ENCODE measurements around the gene HOXB6. TPM values are rescaled to one million over a fixed set of nuclear protein-coding genes. Genes with fewer than 3 reads are reported as not detected.

HOXB6 gene
- total RNA-seq, 5 donors from 2014 or later (not counting 1 experiment from before 2014, with no cell fraction given), result 0.16 to 0.33 TPM; not detected in 3

DNA sequence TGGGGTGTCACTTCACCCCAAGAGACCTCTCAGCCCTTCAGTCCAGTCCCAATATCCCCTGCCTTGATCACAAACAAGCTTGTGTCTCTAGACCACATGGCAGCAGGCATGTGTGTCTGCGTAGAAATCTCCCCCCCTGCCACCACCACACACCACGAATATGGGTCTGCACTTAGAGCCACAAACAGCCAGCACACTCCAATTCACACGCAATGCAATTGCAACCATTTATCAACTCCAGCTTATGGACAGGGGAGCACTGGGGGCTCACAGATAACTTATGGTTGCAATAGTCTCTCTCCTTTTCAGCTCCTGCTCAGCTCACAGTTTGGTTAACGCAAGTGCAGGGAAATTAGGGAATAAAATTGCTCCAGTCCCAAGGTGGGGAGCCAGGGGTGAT lies 18.8 kb upstream of the HOXB6 start:
- ChIA-PET CTCF (interaction anchor here in 1 of 2 donors (0.5 to 1.0 kb wide), 4 partner anchors 9 to 492 kb away, joined by 3 to 6 read pairs (median 4); no protein-coding TSS in a partner anchor), POLR2A (interaction anchor here in 1 of 2 donors (0.6 kb wide), 1 partner anchor 912 kb away, joined by 3 read pairs; no protein-coding TSS in a partner anchor)
- Histone ChIP-seq H3K4me3 (ENCODE audit: control insufficient read depth in 1 of 2, extremely low read depth in 1 of 2, low read length in 1 of 2) (no peak overlapping the region), H3K4me1 (ENCODE audit: control insufficient read depth in 1 of 2, extremely low read depth in 1 of 2, insufficient read depth in 2 of 2, low read length in 2 of 2) (peaks cover 8 to 39% of the 10 kb centered on the region in 2 experiments), H3K27ac (ENCODE audit: low read length) (no peak overlapping the region), H3K9me3 (no peaks in the 10 kb centered on the region), H3K36me3 (ENCODE audit: control insufficient read depth in 2 of 2, extremely low read depth in 1 of 2, insufficient read depth in 1 of 2, low read length in 1 of 2) (no peaks in the 10 kb centered on the region), H3K27me3 (replicated peaks in 1 of 2; ENCODE audit: control insufficient read depth in 2 of 2, extremely low read depth in 1 of 2, insufficient read depth in 2 of 2, low read length in 1 of 2) (peaks cover 20 to 95% of the 10 kb centered on the region in 2 experiments)
- no peaks in the 10 kb centered on the region for H3K36me3 Mint-ChIP-seq
- ATAC-seq (replicated peaks in 1 of 4) (no peak), DNase-seq (no peak)
- no peak overlapping the region for H3K4me3 Mint-ChIP-seq
- peaks cover 15 to 28% (median 21%) of the 10 kb centered on the region in 3 donors for H3K4me1 Mint-ChIP-seq
- peaks cover 68 to 89% of the 10 kb centered on the region in 2 donors for H3K27me3 Mint-ChIP-seq
- 62% methylated on average over 2 of the region's 4 CpGs for WGBS (ENCODE audit: insufficient coverage)
- no peak overlapping the region for H3K27ac Mint-ChIP-seq
- no peaks in the 10 kb centered on the region for H3K9me3 Mint-ChIP-seq

DNA sequence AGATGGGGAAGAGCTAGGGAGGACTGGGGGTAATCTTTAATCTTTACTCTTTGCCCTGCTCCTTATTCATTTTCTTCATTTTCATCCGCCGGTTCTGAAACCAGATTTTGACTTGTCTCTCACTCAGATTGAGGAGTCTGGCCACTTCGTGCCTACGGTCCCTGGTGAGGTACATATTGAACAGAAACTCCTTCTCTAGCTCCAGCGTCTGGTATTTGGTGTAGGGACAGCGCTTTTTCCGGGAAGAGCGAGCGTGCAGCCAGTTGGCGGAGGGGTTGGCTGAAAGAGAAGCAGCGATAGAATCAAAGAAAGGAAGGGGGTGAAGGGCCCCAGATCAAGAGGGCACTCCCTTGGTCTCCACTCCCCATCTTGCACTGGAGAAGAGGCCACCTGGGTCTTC lies 18.1 kb upstream of the HOXB6 start:
- POLR2A ChIA-PET, result interaction anchor here in 1 of 2 donors (0.5 to 0.7 kb wide), 3 partner anchors 22 to 904 kb away, joined by 3 to 4 read pairs (median 4); no protein-coding TSS in a partner anchor
- no peaks in the 10 kb centered on the region for H3K36me3 ChIP-seq (ENCODE audit: control insufficient read depth in 2 of 2, extremely low read depth in 1 of 2, insufficient read depth in 1 of 2, low read length in 1 of 2)
- no peaks in the 10 kb centered on the region for H3K9me3 ChIP-seq
- no peak overlapping the region for H3K27ac ChIP-seq (ENCODE audit: low read length)
- Mint-ChIP-seq H3K36me3 (no peaks in the 10 kb centered on the region), H3K9me3 (no peaks in the 10 kb centered on the region), H3K4me1 (peaks cover 21 to 33% (median 27%) of the 10 kb centered on the region in 3 donors), H3K27ac (no peak overlapping the region), H3K4me3 (no peak overlapping the region), H3K27me3 (peaks cover 67 to 88% of the 10 kb centered on the region in 2 donors)
- peaks cover 19 to 95% of the 10 kb centered on the region in 2 experiments for H3K27me3 ChIP-seq (replicated peaks in 1 of 2; ENCODE audit: control insufficient read depth in 2 of 2, extremely low read depth in 1 of 2, insufficient read depth in 2 of 2, low read length in 1 of 2)
- CTCF ChIA-PET, result interaction anchor here in 1 of 2 donors (0.6 kb wide), 1 partner anchor 10 kb away, joined by 3 read pairs; no protein-coding TSS in a partner anchor
- no peak overlapping the region for H3K4me3 ChIP-seq (ENCODE audit: control insufficient read depth in 1 of 2, extremely low read depth in 1 of 2, low read length in 1 of 2)
- DNase-seq (no peak), ATAC-seq (replicated peaks in 1 of 4) (no peak)
- 78% methylated on average over 3 of the region's 11 CpGs for WGBS (ENCODE audit: insufficient coverage)
- H3K4me1 ChIP-seq (ENCODE audit: control insufficient read depth in 1 of 2, extremely low read depth in 1 of 2, insufficient read depth in 2 of 2, low read length in 2 of 2), result peaks cover 8 to 47% of the 10 kb centered on the region in 2 experiments

DNA sequence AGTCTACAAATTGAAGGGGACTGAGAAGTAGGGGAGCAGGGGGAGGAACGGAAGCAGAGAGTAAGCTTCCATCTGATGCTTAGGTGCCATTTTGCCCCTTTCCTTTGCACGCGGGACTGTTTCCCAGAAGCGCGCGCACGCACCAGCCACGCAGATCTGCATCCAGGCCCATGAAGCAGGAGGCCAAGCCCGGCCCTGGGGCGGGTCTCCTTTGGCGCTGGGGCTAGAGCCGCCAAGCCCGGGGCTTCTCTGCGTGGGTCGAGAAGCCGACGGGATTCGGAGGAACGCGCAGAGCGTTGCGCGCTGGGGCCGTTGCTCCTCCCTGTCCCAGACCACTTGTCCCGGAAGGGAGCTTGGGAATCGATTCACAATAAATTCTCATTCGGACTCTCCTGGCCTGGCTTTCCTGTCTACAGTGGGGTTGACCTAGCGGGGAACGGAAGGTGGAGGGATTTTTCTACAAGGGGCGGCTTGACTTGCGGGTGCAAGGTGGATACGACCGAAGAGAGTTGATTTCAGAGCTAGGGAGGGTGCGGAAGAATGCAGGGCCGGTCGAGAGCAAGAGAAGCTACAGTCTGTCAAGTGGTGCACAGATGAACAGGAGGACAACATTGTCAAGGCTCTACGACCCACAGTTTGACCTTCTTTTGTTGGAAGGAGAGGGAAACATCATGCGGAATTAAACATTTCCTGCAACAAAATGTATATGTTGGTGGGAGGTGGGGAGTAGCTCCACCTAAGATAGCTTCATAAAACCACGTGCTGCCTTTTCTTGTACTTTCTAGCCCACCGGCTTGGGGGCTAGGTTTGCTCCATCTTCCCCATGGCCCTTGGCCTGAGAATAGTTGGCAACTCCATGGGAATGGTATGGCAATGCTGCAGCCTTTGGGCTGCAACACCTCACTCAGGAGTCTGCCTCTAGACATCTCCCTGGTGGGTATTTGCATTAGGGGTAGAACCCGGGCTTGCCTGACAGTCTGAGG lies 16.9 kb upstream of the HOXB6 start:
- no peak overlapping the region for H3K4me3 Mint-ChIP-seq
- H3K4me1 Mint-ChIP-seq, result peaks cover 24 to 36% (median 32%) of the 10 kb centered on the region in 3 donors
- H3K27me3 Mint-ChIP-seq, result peaks cover 73 to 88% of the 10 kb centered on the region in 2 donors
- ATAC-seq (replicated peaks in 1 of 4) (no peak), DNase-seq (no peak)
- no peaks in the 10 kb centered on the region for H3K9me3 ChIP-seq
- H3K27ac ChIP-seq (ENCODE audit: low read length), result no peak overlapping the region
- no peaks in the 10 kb centered on the region for H3K36me3 Mint-ChIP-seq
- ChIA-PET POLR2A (no interaction called here), CTCF (interaction anchor here (0.6 to 1.1 kb wide), 3 partner anchors 211 to 726 kb away, joined by 3 to 4 read pairs (median 3); partner anchors contain the start of gene SP2 (in 1 of the 2))
- no peak overlapping the region for H3K4me3 ChIP-seq (ENCODE audit: control insufficient read depth in 1 of 2, extremely low read depth in 1 of 2, low read length in 1 of 2)
- no peaks in the 10 kb centered on the region for H3K36me3 ChIP-seq (ENCODE audit: control insufficient read depth in 2 of 2, extremely low read depth in 1 of 2, insufficient read depth in 1 of 2, low read length in 1 of 2)
- peaks cover 13 to 95% of the 10 kb centered on the region in 2 experiments for H3K27me3 ChIP-seq (replicated peaks in 1 of 2; ENCODE audit: control insufficient read depth in 2 of 2, extremely low read depth in 1 of 2, insufficient read depth in 2 of 2, low read length in 1 of 2)
- WGBS (ENCODE audit: insufficient coverage), result 82% methylated on average over 35 of the region's 41 CpGs
- peak overlapping the region in 1 of 2 donors; percentile 1 for H3K27ac Mint-ChIP-seq
- H3K9me3 Mint-ChIP-seq, result no peaks in the 10 kb centered on the region
- H3K4me1 ChIP-seq (ENCODE audit: control insufficient read depth in 1 of 2, extremely low read depth in 1 of 2, insufficient read depth in 2 of 2, low read length in 2 of 2), result peaks cover 6 to 44% of the 10 kb centered on the region in 2 experiments

DNA sequence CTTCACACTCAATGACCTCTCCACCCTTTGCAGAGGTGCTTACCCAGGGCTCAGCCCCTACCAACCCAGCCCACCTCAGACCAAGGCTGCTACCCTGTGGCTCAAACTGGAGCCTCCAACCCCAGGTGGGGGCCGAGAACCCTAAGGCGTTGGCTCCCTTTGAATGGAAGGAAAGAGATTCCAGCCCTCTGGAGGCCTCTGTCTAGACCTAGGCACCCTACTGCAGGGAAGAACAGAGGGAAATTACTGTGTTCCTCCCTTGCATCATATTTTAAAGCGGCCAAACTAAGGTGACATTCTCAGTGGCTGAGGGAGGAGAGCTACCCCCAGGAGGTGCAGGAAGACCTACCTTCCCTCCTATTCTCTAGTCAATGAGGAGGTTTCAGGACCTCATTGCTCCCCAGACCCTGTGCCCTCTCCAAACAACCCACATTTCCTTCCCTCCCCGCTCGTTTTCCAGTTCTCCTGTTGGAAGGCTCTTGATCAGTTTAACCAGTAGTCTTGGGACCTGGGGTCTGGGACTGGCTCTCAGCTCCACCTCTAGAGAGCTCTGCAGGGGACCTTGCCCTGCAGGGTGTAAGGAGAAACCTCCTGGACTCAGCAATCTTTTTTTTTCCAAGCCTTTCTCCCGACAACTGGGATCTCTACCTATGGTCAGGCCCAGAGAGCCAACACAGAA lies 15.8 kb upstream of the HOXB6 start:
- Histone ChIP-seq H3K36me3 (ENCODE audit: control insufficient read depth in 2 of 2, extremely low read depth in 1 of 2, insufficient read depth in 1 of 2, low read length in 1 of 2) (no peaks in the 10 kb centered on the region), H3K27me3 (replicated peaks in 1 of 2; ENCODE audit: control insufficient read depth in 2 of 2, extremely low read depth in 1 of 2, insufficient read depth in 2 of 2, low read length in 1 of 2) (peaks cover 15 to 95% of the 10 kb centered on the region in 2 experiments), H3K9me3 (no peaks in the 10 kb centered on the region), H3K4me1 (ENCODE audit: control insufficient read depth in 1 of 2, extremely low read depth in 1 of 2, insufficient read depth in 2 of 2, low read length in 2 of 2) (peaks cover 2 to 38% of the 10 kb centered on the region in 2 experiments), H3K4me3 (ENCODE audit: control insufficient read depth in 1 of 2, extremely low read depth in 1 of 2, low read length in 1 of 2) (no peak overlapping the region), H3K27ac (ENCODE audit: low read length) (no peak overlapping the region)
- H3K9me3 Mint-ChIP-seq, result no peaks in the 10 kb centered on the region
- ChIA-PET CTCF (interaction anchor here in 1 of 2 donors (0.6 kb wide), 1 partner anchor 381 kb away, joined by 5 read pairs; no protein-coding TSS in a partner anchor), POLR2A (no interaction called here)
- WGBS (ENCODE audit: insufficient coverage), result no CpG with 5 or more reads among the region's 6 CpGs
- DNase-seq (no peak), ATAC-seq (replicated peaks in 1 of 4) (no peak)
- no peak overlapping the region for H3K27ac Mint-ChIP-seq
- no peaks in the 10 kb centered on the region for H3K36me3 Mint-ChIP-seq
- H3K4me3 Mint-ChIP-seq, result no peak overlapping the region
- H3K4me1 Mint-ChIP-seq, result peaks cover 20 to 31% (median 21%) of the 10 kb centered on the region in 3 donors
- peaks cover 73 to 91% of the 10 kb centered on the region in 2 donors for H3K27me3 Mint-ChIP-seq

DNA sequence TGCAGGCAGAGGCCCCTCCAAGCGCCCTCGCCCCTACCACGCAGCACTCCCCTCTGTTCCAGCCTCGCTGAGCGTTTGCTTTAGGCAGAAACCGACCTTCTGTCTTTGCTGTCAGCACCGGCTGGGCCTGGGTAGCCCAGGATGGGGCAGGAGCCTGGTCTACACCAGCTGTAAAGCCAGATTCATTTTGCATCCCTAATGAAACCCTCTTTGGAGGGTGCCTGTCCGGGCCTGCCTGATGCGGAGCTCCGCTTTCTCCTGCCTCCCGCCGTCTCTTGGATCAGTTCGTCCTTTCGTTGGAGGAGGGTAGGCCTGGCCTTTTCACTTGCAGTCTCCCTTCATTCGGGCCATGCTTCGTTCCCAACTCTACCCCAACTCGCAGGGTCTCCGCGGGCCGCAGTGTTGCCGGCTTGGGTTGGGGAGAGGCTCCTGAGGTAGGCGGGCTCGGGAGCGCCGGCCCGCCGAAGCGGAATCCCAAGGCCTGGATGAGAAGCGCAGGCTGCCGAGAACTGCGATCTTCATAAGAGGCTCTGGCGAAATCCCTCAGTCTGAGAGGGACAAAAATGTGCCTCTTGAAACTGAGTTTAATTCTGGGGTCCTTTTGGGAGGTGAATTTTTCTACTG lies 15.2 kb upstream of the HOXB6 start:
- peak overlapping the region in 1 of 3 donors; percentile 33 for H3K4me3 Mint-ChIP-seq
- ChIA-PET CTCF (interaction anchor here in 1 of 2 donors (0.7 kb wide), 2 partner anchors 28 to 166 kb away, joined by 3 to 4 read pairs; no protein-coding TSS in a partner anchor), POLR2A (no interaction called here)
- WGBS (ENCODE audit: insufficient coverage), result 84% methylated on average over 13 of the region's 32 CpGs
- peaks cover 19 to 34% (median 22%) of the 10 kb centered on the region in 3 donors for H3K4me1 Mint-ChIP-seq
- peaks cover 17 to 94% of the 10 kb centered on the region in 2 experiments for H3K27me3 ChIP-seq (replicated peaks in 1 of 2; ENCODE audit: control insufficient read depth in 2 of 2, extremely low read depth in 1 of 2, insufficient read depth in 2 of 2, low read length in 1 of 2)
- H3K9me3 Mint-ChIP-seq, result no peaks in the 10 kb centered on the region
- no peak overlapping the region for H3K27ac Mint-ChIP-seq
- H3K36me3 Mint-ChIP-seq, result no peaks in the 10 kb centered on the region
- no peak overlapping the region for H3K4me3 ChIP-seq (ENCODE audit: control insufficient read depth in 1 of 2, extremely low read depth in 1 of 2, low read length in 1 of 2)
- DNase-seq, result no peak
- H3K36me3 ChIP-seq (ENCODE audit: control insufficient read depth in 2 of 2, extremely low read depth in 1 of 2, insufficient read depth in 1 of 2, low read length in 1 of 2), result no peaks in the 10 kb centered on the region
- no peak overlapping the region for H3K27ac ChIP-seq (ENCODE audit: low read length)
- H3K4me1 ChIP-seq (ENCODE audit: control insufficient read depth in 1 of 2, extremely low read depth in 1 of 2, insufficient read depth in 2 of 2, low read length in 2 of 2), result peaks cover 0 to 36% of the 10 kb centered on the region in 2 experiments
- no peaks in the 10 kb centered on the region for H3K9me3 ChIP-seq
- H3K27me3 Mint-ChIP-seq, result peaks cover 80 to 95% of the 10 kb centered on the region in 2 donors
- no peak for ATAC-seq (replicated peaks in 1 of 4)

Data from T-cell (primary cell).